Keratinocyte (primary cell): Measurements from ENCODE around the gene ZGPAT. TPM values are rescaled to one million over a fixed set of nuclear protein-coding genes. Genes with fewer than 3 reads are reported as not detected.

Experiments
- DNase-seq: peaks from one replicate; pipeline ENCODE4 v3.0.0-alpha.2; 2011; ENCODE audit warnings: low read depth, missing footprints, low spot score
- FAIRE-seq: peaks from 2 replicates; lab custom pipeline; 2011; peaks lifted over from hg19 to GRCh38; lab: Jason Lieb, UNC
- H2AFZ ChIP-seq: 2 replicates; pipeline ENCODE4 v1.6.0; 2012; ENCODE audit warnings: low read length, control low read depth, inconsistent platforms; ENCODE audit not compliant: control insufficient read depth
- H3K27ac ChIP-seq: 2 replicates; pipeline ENCODE4 v1.5.1; 2011; ENCODE audit warnings: low read length; ENCODE audit not compliant: control insufficient read depth, insufficient read depth
- H3K27me3 ChIP-seq: 3 replicates; pipeline ENCODE4 v1.6.0; 2011; ENCODE audit warnings: low read length; ENCODE audit not compliant: control insufficient read depth, insufficient read depth; ENCODE audit errors: extremely low read depth
- H3K36me3 ChIP-seq, 2 experiments: 2 replicates in 1 of 2; 3 replicates in 1 of 2; pipeline ENCODE4 v1.5.1; 2011; ENCODE audit warnings: low read length in 2 of 2, mild to moderate bottlenecking in 1 of 2; ENCODE audit not compliant: control insufficient read depth in 2 of 2, insufficient read depth in 2 of 2; ENCODE audit errors: extremely low read depth in 1 of 2
- H3K4me1 ChIP-seq: 3 replicates; pipeline ENCODE4 v1.5.1; 2011; ENCODE audit warnings: low read length; ENCODE audit not compliant: control insufficient read depth, insufficient read depth; ENCODE audit errors: extremely low read depth
- H3K4me2 ChIP-seq: 3 replicates; pipeline ENCODE4 v1.6.0; 2011; ENCODE audit warnings: low read depth, low read length; ENCODE audit not compliant: control insufficient read depth, insufficient read depth; ENCODE audit errors: extremely low read depth
- H3K4me3 ChIP-seq, 3 experiments: fragments of 200-600 bp in 1 of 3; sonication (generic) in 1 of 3; 2 replicates in 2 of 3; 3 replicates in 1 of 3; pipeline ENCODE4 v1.5.1; 2011 to 2016; ENCODE audit warnings: low read length in 3 of 3, mild to moderate bottlenecking in 3 of 3, control low read depth in 2 of 3, inconsistent platforms in 1 of 3, low read depth in 1 of 3, mixed read lengths in 1 of 3, mixed run types in 1 of 3, moderate library complexity in 1 of 3; ENCODE audit not compliant: control insufficient read depth in 2 of 3, insufficient read depth in 2 of 3; ENCODE audit errors: extremely low read depth in 1 of 3
- H3K79me2 ChIP-seq: 2 replicates; pipeline ENCODE4 v1.6.0; 2012; ENCODE audit warnings: low read length; ENCODE audit not compliant: control insufficient read depth, insufficient read depth
- H3K9ac ChIP-seq: 3 replicates; pipeline ENCODE4 v1.6.0; 2011; ENCODE audit warnings: low read length; ENCODE audit not compliant: control insufficient read depth, insufficient read depth; ENCODE audit errors: extremely low read depth
- H3K9me1 ChIP-seq: 3 replicates; pipeline ENCODE4 v1.6.0; 2011; ENCODE audit warnings: low read length; ENCODE audit not compliant: control insufficient read depth, insufficient read depth; ENCODE audit errors: extremely low read depth
- H3K9me3 ChIP-seq: 2 replicates; pipeline ENCODE4 v1.5.1; 2012; ENCODE audit warnings: low read depth, low read length; ENCODE audit not compliant: control insufficient read depth
- H4K20me1 ChIP-seq: 3 replicates; pipeline ENCODE4 v1.6.0; 2011; ENCODE audit warnings: low read length; ENCODE audit not compliant: control insufficient read depth, insufficient read depth; ENCODE audit errors: extremely low read depth
- EZH2 ChIP-seq: IDR thresholded peaks from one replicate; pipeline ENCODE4 v1.6.1; 2012; ENCODE audit warnings: inconsistent platforms, mild to moderate bottlenecking, low read length, moderate library complexity
- dilution Hi-C: fragments of 300-500 bp; cut with MboI; formaldehyde crosslinking; loops from one replicate; pipeline ENCODE4 v1.7.0; 2020; ENCODE audit warnings: low sequenced_read_pairs; ENCODE audit not compliant: extremely low pct_ligation_motif_present
- polyA plus RNA-seq, 5 experiments: library from polyadenylated mRNA; depleted of rRNA in 3 of 5; stranded (reverse) in 3 of 5; stranded (forward) in 1 of 5; unstranded in 1 of 5; fragments of >200 nt; gene quantifications; 1 replicate in 1 of 5; 2 replicates in 3 of 5; 3 replicates in 1 of 5; pipeline versions ENCODE4 v1.2.1 to v1.2.3, GENCODE V29; 2011 to 2012; ENCODE audit warnings: missing spikeins in 2 of 5, low read depth in 1 of 5, low replicate concordance in 1 of 5
- TF ChIP-seq, protein P1 (sequence below), 3 experiments: IDR thresholded peaks in 1 of 3; conservative IDR thresholded peaks in 1 of 3; optimal IDR thresholded peaks in 1 of 3; 2 replicates in 2 of 3; 3 replicates in 1 of 3; pipeline versions ENCODE3 to v1.5.1; 2011; ENCODE audit warnings: low read length in 3 of 3, mild to moderate bottlenecking in 3 of 3, moderate library complexity in 2 of 3, control low read depth in 1 of 3, inconsistent platforms in 1 of 3; ENCODE audit not compliant: insufficient read depth in 2 of 3; ENCODE audit errors: extremely low read depth in 1 of 3

Gene ZGPAT
- polyA plus RNA-seq, 1 donor (not counting 4 experiments of a cell fraction or from before 2014, with no cell fraction given): 7.8 TPM

DNA sequence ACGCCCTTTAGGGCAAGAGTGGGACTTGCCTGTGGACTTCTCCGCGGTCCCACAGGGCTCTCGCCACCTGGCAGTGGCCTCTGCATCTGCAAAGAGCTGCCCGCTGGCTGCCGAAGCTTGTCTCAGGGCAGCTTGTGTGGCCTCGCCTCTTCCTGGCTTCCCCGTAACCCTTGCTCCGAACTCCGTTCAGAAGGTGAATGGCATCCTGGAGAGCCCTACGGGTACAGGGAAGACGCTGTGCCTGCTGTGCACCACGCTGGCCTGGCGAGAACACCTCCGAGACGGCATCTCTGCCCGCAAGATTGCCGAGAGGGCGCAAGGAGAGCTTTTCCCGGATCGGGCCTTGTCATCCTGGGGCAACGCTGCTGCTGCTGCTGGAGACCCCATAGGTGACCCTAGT, 46.7 kb upstream of the ZGPAT start:
- DNase-seq: no peak
- no peak for FAIRE-seq
- Histone ChIP-seq H3K79me2 (peaks cover 28% of the 10 kb centered on the region), H3K36me3 (peaks cover 18 to 24% of the 10 kb centered on the region in 2 experiments), H3K4me2 (no peak overlapping the region), H3K4me1 (peaks cover 14% of the 10 kb centered on the region), H3K27me3 (no peaks in the 10 kb centered on the region), H2AFZ (no peak overlapping the region), H4K20me1 (no peaks in the 10 kb centered on the region), H3K27ac (no peak overlapping the region), H3K9me1 (no peaks in the 10 kb centered on the region), H3K9ac (no peak overlapping the region), H3K4me3 (no peak overlapping the region), H3K9me3 (no peaks in the 10 kb centered on the region)
- dilution Hi-C loops: no loop called here
- TF ChIP-seq, protein P1, sequence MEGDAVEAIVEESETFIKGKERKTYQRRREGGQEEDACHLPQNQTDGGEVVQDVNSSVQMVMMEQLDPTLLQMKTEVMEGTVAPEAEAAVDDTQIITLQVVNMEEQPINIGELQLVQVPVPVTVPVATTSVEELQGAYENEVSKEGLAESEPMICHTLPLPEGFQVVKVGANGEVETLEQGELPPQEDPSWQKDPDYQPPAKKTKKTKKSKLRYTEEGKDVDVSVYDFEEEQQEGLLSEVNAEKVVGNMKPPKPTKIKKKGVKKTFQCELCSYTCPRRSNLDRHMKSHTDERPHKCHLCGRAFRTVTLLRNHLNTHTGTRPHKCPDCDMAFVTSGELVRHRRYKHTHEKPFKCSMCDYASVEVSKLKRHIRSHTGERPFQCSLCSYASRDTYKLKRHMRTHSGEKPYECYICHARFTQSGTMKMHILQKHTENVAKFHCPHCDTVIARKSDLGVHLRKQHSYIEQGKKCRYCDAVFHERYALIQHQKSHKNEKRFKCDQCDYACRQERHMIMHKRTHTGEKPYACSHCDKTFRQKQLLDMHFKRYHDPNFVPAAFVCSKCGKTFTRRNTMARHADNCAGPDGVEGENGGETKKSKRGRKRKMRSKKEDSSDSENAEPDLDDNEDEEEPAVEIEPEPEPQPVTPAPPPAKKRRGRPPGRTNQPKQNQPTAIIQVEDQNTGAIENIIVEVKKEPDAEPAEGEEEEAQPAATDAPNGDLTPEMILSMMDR (optimal IDR thresholded peaks at IDR 0.05 in 1 of 3, IDR thresholded peaks at IDR 0.05 in 1 of 3, conservative IDR thresholded peaks at IDR 0.05 in 1 of 3; ENCODE audit: extremely low read depth in 1 of 3, insufficient read depth in 2 of 3, low read length in 3 of 3): no peak

DNA sequence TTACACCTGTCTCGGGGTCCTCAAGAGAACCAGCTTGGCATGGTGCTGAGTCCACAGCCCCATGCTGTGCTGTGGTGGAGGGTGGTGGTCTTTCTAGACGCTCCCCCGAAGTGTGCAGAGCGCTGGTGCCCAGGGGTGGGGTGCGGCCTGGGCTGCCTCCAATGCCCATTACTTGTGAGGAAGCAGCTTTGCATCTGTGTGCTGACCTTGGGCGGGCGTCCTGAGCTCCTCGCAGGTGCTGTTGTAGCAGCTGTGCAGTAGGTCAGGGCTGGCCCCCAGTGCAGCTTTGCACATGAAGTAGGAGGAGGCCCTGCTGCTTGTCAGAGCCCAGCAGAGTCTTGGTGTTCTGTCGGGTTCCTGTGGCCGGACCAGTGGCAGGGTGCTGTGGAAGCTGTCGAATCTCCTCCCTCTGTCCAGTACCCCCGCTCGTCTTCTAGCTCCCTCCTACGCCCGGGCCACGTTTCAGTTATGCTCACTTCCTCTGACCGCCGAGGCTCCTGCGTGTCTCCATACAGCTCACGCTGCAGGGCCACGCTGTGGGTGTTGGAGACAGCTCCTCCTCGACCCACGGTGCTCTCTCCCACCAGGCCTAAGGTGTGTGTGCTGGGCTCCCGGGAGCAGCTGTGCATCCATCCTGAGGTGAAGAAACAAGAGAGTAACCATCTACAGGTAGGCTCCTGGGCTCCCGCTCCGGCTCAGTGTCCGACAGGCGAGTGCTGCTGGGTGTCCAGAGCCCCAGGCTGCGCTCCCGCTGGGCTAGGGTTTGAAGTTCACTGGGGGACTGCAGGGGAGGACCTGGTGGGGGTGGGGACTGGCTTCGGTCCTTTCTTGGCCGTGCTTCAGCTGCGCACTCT, 45.7 kb upstream of the ZGPAT start:
- Histone ChIP-seq H3K9me1 (no peaks in the 10 kb centered on the region), H3K79me2 (peaks cover 28% of the 10 kb centered on the region), H2AFZ (no peak overlapping the region), H3K27me3 (no peaks in the 10 kb centered on the region), H3K4me1 (peaks cover 12% of the 10 kb centered on the region), H3K9ac (no peak overlapping the region), H3K4me2 (no peak overlapping the region), H4K20me1 (no peaks in the 10 kb centered on the region), H3K4me3 (no peak overlapping the region), H3K36me3 (peaks cover 22 to 28% of the 10 kb centered on the region in 2 experiments), H3K27ac (no peak overlapping the region), H3K9me3 (no peaks in the 10 kb centered on the region)
- FAIRE-seq (no peak), DNase-seq (no peak)
- dilution Hi-C loops: no loop called here
- TF ChIP-seq, protein P1 (optimal IDR thresholded peaks at IDR 0.05 in 1 of 3, IDR thresholded peaks at IDR 0.05 in 1 of 3, conservative IDR thresholded peaks at IDR 0.05 in 1 of 3; ENCODE audit: extremely low read depth in 1 of 3, insufficient read depth in 2 of 3, low read length in 3 of 3): no peak
- no peak for TF ChIP-seq EZH2
